Fibroblast of pulmonary artery (primary cell): Measurements from ENCODE around the gene FILIP1L.
A peak's percentile ranks its signal among the peaks of the same experiment; 100 is the strongest.

Experiments used
- DNase-seq: peaks from one replicate; pipeline ENCODE4 v3.0.0-alpha.2; 2010; ENCODE audit warnings: low read depth
- H3K4me3 ChIP-seq: replicated peaks from 2 replicates; pipeline ENCODE4 v1.5.1; 2011; ENCODE audit warnings: low read depth, mild to moderate bottlenecking, control low read depth, low read length, moderate library complexity
- TF ChIP-seq, protein P1 (sequence below): IDR thresholded peaks from 2 replicates; pipeline ENCODE4 v1.5.1; 2011; ENCODE audit warnings: mild to moderate bottlenecking, control low read depth, low read length, inconsistent platforms; ENCODE audit errors: missing control alignments

Gene FILIP1L

DNA sequence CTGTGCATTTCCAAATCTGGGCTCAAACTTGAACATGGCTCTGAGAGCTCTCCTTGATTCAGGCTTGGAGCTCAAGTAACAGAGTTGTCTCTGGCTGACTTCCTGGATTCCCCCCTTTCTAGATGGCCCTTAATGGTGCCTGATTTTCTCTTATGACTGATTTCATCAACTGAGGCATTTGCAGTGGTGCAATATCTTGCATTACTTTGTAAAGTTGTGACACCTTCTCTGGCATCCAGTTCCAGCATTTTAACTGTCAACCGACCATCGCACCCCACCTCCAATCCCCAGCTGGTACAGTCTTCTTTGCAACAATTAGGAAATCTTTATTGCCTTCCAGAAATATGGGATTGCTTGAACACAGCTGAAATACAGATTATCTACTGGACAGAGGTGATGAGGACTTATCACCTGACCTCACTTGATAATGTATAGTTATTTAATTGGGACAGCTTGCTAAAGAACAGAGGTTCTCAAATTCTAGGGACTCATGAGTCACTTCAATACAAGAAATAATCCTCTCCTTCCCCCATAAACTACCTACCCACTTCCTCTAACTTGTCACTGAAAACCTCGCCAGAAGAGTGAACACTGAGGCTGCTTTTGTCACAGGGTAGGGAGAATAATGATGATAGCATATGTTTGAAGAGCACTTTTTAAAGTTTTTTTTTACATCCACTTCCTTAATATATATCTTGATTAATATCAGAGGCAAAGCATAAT lies 41.8 kb downstream of the FILIP1L start:
- DNase-seq = no peak
- TF ChIP-seq, protein P1, sequence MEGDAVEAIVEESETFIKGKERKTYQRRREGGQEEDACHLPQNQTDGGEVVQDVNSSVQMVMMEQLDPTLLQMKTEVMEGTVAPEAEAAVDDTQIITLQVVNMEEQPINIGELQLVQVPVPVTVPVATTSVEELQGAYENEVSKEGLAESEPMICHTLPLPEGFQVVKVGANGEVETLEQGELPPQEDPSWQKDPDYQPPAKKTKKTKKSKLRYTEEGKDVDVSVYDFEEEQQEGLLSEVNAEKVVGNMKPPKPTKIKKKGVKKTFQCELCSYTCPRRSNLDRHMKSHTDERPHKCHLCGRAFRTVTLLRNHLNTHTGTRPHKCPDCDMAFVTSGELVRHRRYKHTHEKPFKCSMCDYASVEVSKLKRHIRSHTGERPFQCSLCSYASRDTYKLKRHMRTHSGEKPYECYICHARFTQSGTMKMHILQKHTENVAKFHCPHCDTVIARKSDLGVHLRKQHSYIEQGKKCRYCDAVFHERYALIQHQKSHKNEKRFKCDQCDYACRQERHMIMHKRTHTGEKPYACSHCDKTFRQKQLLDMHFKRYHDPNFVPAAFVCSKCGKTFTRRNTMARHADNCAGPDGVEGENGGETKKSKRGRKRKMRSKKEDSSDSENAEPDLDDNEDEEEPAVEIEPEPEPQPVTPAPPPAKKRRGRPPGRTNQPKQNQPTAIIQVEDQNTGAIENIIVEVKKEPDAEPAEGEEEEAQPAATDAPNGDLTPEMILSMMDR = no peak
- H3K4me3 ChIP-seq = no peak overlapping the region

DNA sequence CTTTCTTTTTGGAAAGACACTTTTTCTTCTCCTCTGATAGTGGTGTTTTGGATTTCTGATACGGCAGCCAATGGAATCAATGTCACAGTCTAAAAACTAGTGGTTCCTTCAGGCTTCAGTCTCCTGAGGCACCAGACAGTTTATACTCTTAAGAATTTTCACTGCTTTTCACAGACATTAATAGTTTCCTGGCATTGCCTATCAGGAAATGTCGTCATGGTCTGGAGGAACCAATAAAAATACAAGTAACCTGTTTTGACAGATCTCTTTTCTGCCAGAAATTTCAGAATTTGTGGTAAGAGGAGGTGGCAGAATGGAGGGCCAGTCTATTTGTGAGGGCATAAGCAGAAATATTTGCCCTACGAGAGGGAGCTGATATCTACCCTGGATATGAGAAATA lies 44.8 kb downstream of the FILIP1L start:
- TF ChIP-seq, protein P1 = no peak
- no peak overlapping the region for H3K4me3 ChIP-seq
- DNase-seq = no peak

DNA sequence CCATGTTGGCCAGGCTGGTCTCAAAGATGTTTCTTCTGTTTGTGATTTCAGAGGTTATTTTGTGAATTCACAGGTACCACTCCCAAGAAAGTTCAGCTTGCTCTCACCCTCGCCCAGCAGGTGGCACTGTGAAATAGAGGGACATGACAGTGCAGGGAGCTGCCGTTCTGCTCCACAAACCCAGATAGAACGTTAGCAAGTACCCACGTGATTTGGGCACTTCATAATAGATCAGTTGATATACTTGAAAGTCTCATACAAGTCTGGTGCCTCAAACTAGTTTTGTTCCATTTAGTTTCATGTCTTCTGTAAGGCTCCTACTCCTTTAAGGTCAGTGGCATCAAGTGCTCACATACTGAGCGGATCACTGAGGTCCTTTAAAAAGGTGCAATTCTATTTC lies 45.5 kb downstream of the FILIP1L start:
- TF ChIP-seq, protein P1 = peak; percentile 79
- DNase-seq = peak; percentile 78
- H3K4me3 ChIP-seq = no peak overlapping the region

DNA sequence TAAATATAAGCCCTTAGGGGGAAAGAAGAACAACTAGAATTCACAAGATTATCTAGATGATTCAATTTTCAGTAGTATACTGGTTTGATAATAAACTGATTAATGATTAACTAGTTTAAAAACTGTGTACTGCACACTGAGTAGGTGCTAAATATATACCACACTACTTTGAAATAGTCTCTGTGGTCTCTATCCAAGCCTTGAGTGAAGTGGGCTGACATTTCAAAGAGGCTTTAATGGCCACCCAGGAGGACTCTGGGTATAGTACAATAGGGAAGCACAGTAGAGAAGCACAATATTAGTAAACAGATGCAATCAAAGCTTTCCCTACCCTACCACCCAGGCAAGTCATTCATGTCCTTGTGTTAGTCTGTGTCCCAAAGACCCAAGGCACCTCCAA lies 46.7 kb downstream of the FILIP1L start:
- H3K4me3 ChIP-seq = no peak overlapping the region
- no peak for DNase-seq
- TF ChIP-seq, protein P1 = no peak

DNA sequence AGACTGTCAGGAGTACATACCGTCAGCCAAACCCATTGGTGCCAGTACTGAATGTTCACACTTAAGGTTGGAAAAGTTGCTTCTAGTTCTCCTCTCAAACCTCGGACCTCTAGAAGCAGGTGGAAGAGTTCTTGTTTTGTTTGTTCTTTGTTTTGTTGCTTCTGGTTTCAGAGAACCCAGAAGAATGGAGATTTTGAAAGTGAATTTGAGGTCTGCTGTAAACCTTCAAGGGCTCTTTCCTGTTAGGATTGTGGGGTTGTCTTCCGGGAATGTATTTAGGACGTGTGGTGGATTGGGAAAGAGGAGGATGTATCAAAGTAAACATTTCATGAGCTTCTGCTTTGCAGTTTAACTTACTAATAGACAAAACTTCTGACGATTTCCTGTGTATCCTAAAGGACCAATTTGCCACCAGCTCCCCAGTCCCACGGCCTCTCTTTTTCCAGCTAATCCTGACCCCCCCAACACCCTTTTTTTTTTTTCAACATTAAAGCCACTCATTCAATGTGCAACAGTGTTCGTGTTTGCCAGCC lies 50.3 kb downstream of the FILIP1L start:
- H3K4me3 ChIP-seq = no peak overlapping the region
- peak; percentile 48 for DNase-seq
- TF ChIP-seq, protein P1 = no peak

DNA sequence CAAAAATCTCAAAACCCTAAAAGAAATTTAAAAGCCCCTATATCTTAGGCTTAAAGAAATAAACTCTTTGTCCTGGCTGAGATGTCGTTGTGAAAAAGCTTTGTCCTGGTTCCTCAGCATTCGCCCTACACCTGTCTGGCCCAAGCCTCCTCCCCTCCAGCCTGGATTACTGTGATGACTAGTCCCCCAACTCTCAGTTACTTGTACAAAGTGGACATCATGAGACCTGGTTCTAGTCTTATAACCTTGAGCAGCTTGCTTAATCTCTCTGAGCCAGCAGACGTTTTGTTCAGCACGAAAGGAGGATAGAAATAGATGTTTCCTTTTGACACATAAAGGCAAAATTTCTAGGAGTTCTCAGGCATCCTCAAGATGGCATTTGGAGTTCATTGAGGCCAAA lies 51.6 kb downstream of the FILIP1L start:
- DNase-seq = no peak
- TF ChIP-seq, protein P1 = no peak
- H3K4me3 ChIP-seq = no peak overlapping the region
